Duodenal mucosa (tissue), 2 donors: ENCODE measurements around the gene PTPRF.

Experiments used
- H3K27ac ChIP-seq: one replicate; pipeline ENCODE4 v1.7.0; 2013; ENCODE audit warnings: low read depth, low read length
- H3K27me3 ChIP-seq, 2 donors: one replicate each; pipeline ENCODE4 v1.7.0; 2013; ENCODE audit warnings: low read length in 2 of 2, control low read depth in 1 of 2; ENCODE audit not compliant: insufficient read depth in 2 of 2, control insufficient read depth in 1 of 2
- H3K36me3 ChIP-seq, 2 donors: one replicate each; pipeline ENCODE4 v1.7.0; 2013; ENCODE audit warnings: low read length in 2 of 2, control low read depth in 1 of 2; ENCODE audit not compliant: insufficient read depth in 2 of 2, control insufficient read depth in 1 of 2
- H3K4me1 ChIP-seq, 2 donors: one replicate each; pipeline ENCODE4 v1.7.0; 2013; ENCODE audit warnings: low read length in 2 of 2, control low read depth in 1 of 2; ENCODE audit not compliant: insufficient read depth in 2 of 2, control insufficient read depth in 1 of 2
- H3K4me3 ChIP-seq, 2 donors: one replicate each; pipeline ENCODE4 v1.7.0; 2013; ENCODE audit warnings: low read length in 2 of 2, low read depth in 1 of 2
- H3K9ac ChIP-seq, 2 donors: one replicate each; pipeline ENCODE4 v1.7.0; 2013; ENCODE audit warnings: low read length in 2 of 2, low read depth in 1 of 2
- H3K9me3 ChIP-seq, 2 donors: one replicate each; pipeline ENCODE4 v1.7.0; 2013; ENCODE audit warnings: low read length in 2 of 2, control low read depth in 1 of 2; ENCODE audit not compliant: control insufficient read depth in 1 of 2

The PTPRF gene

GRCh38 chr1:43530483-43531106 is at the start of gene PTPRF:
PTPRF (plus strand) TSS chr1:43530883; CDS start chr1:43545076, 14,193 bp downstream.
- Histone ChIP-seq H3K27me3 (no peaks in the 10 kb centered on the region), H3K9ac (peak within 1 kb of the TSS; percentile 70 to 77), H3K4me3 (peak within 1 kb of the TSS; percentile 78 to 80), H3K4me1 (peaks cover 35 to 38% of the 10 kb centered on the region in 2 donors), H3K9me3 (no peaks in the 10 kb centered on the region), H3K36me3 (no peaks in the 10 kb centered on the region), H3K27ac (peak within 1 kb of the TSS; percentile 61)

- H3K27me3 ChIP-seq: no peaks in the 10 kb centered on the region
- H3K4me3 ChIP-seq: no peak overlapping the region
- no peaks in the 10 kb centered on the region for H3K36me3 ChIP-seq
- H3K27ac ChIP-seq: no peak overlapping the region
- H3K4me1 ChIP-seq: no peaks in the 10 kb centered on the region
- H3K9me3 ChIP-seq: no peaks in the 10 kb centered on the region
- no peak overlapping the region for H3K9ac ChIP-seq
These were observed 49.2 kb upstream of the PTPRF start for GRCh38 chr1:43481491-43481890.

- Histone ChIP-seq H3K9ac (no peak overlapping the region), H3K4me1 (no peaks in the 10 kb centered on the region), H3K9me3 (peaks cover 0 to 2% of the 10 kb centered on the region in 2 donors), H3K27ac (no peak overlapping the region), H3K27me3 (no peaks in the 10 kb centered on the region), H3K36me3 (no peaks in the 10 kb centered on the region), H3K4me3 (no peak overlapping the region)
These were observed 48.5 kb upstream of the PTPRF start for GRCh38 chr1:43482215-43482614.

- H3K27me3 ChIP-seq: no peaks in the 10 kb centered on the region
- H3K27ac ChIP-seq: no peak overlapping the region
- peaks cover 6 to 10% of the 10 kb centered on the region in 2 donors for H3K9me3 ChIP-seq
- H3K9ac ChIP-seq: no peak overlapping the region
- no peak overlapping the region for H3K4me3 ChIP-seq
- no peaks in the 10 kb centered on the region for H3K4me1 ChIP-seq
- no peaks in the 10 kb centered on the region for H3K36me3 ChIP-seq
These were observed 46.3 kb upstream of the PTPRF start for GRCh38 chr1:43484367-43484766.

DNA sequence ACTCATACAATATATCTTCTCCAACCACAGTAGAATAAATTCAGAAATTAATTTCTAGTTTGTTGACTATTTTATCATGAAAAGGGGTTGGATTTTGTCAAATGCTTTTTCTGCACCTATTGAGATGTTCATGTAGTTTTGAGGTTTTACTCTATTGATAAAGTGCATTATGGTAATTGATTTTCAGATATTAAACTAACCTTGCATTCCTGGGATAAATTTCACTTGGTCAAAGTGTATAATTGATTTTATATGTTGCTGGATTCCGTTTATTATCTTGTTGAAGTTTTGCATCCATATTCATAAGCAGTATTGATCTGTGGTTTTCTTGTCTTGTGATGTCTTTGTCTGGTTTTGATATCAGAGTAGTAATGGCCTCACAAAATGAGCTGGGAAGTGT is 42.5 kb upstream of the PTPRF start:
- H3K4me1 ChIP-seq: no peaks in the 10 kb centered on the region
- no peaks in the 10 kb centered on the region for H3K27me3 ChIP-seq
- no peak overlapping the region for H3K4me3 ChIP-seq
- no peaks in the 10 kb centered on the region for H3K36me3 ChIP-seq
- H3K9me3 ChIP-seq: peaks cover 6 to 10% of the 10 kb centered on the region in 2 donors
- no peak overlapping the region for H3K27ac ChIP-seq
- H3K9ac ChIP-seq: no peak overlapping the region

DNA sequence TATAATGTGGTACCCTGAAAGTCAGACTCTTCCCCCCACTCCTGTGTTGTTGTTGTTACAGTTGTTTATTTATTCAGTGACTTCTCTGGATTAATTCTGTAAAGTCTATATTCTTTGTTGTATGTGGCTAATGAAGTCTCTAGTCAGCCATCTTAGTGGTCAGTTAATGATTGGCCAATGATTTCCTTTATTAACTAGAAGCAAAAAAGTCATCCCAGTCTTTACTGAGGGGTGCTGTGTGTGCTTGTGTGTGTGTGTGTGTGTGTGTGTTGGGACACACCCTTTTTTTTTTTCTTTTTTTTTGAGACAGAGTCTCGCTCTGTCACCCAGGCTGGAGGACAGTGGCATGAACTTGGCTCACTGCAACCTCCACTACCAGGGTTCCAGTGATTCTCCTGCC is 39.6 kb upstream of the PTPRF start:
- H3K4me3 ChIP-seq: no peak overlapping the region
- H3K27ac ChIP-seq: no peak overlapping the region
- H3K27me3 ChIP-seq: no peaks in the 10 kb centered on the region
- H3K9ac ChIP-seq: no peak overlapping the region
- no peaks in the 10 kb centered on the region for H3K36me3 ChIP-seq
- H3K9me3 ChIP-seq: peaks cover 6 to 10% of the 10 kb centered on the region in 2 donors
- H3K4me1 ChIP-seq: no peaks in the 10 kb centered on the region

GRCh38 chr1:43492826-43493225 is 37.9 kb upstream of the PTPRF start:
- Histone ChIP-seq H3K4me3 (no peak overlapping the region), H3K27ac (no peak overlapping the region), H3K9me3 (peaks cover 6% of the 10 kb centered on the region in 2 donors), H3K27me3 (no peaks in the 10 kb centered on the region), H3K36me3 (no peaks in the 10 kb centered on the region), H3K4me1 (no peaks in the 10 kb centered on the region), H3K9ac (no peak overlapping the region)

GRCh38 chr1:43493661-43494450 is 36.8 kb upstream of the PTPRF start:
- Histone ChIP-seq H3K9ac (no peak overlapping the region), H3K36me3 (no peaks in the 10 kb centered on the region), H3K27ac (no peak overlapping the region), H3K4me1 (no peaks in the 10 kb centered on the region), H3K4me3 (no peak overlapping the region), H3K9me3 (no peaks in the 10 kb centered on the region), H3K27me3 (no peaks in the 10 kb centered on the region)

DNA sequence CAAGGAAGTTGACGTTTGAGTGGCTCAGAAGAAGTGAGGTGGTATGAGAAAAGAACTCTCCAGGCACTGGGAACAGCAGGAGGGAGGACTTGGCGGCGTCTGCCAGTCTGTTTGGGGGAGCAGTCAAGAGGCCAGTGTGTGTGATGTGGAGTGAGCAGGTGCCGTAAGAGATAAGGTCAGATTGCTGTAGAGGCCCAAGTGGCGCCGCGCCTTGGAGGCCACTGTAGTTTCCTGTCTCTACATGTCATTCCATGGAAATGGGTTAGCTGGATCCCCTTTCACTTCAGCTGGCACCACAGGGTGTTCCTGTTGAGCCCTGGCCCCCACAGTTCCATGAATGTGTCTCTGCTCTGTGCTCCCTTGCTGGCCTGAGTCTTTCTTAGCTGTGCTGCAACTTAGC is 35.5 kb upstream of the PTPRF start:
- no peak overlapping the region for H3K27ac ChIP-seq
- no peak overlapping the region for H3K9ac ChIP-seq
- H3K4me3 ChIP-seq: no peak overlapping the region

DNA sequence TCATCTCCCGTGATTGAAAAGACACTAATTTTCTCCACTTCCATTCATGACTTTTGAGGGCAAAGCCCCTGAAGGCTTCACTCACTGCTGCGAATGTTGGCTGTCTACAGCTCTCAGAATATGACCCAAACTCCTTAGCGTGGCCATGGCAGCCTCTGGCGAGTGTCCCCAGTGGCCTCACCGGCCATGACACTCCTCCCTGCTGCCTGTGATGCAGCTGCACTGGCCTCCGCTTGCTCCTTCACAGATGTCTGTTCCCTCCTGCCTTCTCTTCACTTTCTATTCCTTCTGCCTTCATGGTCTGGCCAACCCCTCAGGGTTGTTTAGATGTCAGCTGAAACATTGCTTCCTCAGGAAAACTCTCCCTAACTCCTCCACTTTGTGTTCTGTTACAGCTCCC is 30.8 kb upstream of the PTPRF start:
- Histone ChIP-seq H3K9ac (no peak overlapping the region), H3K27ac (no peak overlapping the region), H3K36me3 (no peaks in the 10 kb centered on the region), H3K4me1 (no peaks in the 10 kb centered on the region), H3K4me3 (no peak overlapping the region), H3K9me3 (no peaks in the 10 kb centered on the region), H3K27me3 (no peaks in the 10 kb centered on the region)

More for the DNA sequence above, 35.5 kb upstream of the PTPRF start:
- Histone ChIP-seq H3K27me3 (no peaks in the 10 kb centered on the region), H3K36me3 (no peaks in the 10 kb centered on the region), H3K4me1 (no peaks in the 10 kb centered on the region), H3K9me3 (no peaks in the 10 kb centered on the region)
